ENCODE measurements around the gene ERCC6L2.

Gene ERCC6L2, protein sequence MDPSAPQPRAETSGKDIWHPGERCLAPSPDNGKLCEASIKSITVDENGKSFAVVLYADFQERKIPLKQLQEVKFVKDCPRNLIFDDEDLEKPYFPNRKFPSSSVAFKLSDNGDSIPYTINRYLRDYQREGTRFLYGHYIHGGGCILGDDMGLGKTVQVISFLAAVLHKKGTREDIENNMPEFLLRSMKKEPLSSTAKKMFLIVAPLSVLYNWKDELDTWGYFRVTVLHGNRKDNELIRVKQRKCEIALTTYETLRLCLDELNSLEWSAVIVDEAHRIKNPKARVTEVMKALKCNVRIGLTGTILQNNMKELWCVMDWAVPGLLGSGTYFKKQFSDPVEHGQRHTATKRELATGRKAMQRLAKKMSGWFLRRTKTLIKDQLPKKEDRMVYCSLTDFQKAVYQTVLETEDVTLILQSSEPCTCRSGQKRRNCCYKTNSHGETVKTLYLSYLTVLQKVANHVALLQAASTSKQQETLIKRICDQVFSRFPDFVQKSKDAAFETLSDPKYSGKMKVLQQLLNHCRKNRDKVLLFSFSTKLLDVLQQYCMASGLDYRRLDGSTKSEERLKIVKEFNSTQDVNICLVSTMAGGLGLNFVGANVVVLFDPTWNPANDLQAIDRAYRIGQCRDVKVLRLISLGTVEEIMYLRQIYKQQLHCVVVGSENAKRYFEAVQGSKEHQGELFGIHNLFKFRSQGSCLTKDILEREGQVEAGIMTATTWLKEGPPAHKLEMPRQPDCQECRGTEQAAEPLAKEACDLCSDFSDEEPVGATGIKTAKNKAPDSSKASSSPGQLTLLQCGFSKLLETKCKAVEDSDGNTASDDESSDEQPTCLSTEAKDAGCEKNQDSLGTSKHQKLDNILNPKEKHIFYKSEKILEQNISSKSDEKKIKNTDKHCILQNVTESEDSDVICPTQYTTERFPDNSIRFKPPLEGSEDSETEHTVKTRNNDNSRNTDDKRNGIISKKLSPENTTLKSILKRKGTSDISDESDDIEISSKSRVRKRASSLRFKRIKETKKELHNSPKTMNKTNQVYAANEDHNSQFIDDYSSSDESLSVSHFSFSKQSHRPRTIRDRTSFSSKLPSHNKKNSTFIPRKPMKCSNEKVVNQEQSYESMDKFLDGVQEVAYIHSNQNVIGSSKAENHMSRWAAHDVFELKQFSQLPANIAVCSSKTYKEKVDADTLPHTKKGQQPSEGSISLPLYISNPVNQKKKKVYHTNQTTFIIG (N-terminal part only)

GRCh38 chr9:95875305-95876137 is at the start of gene ERCC6L2:
TSS of gene ERCC6L2 (plus strand) at chr9:95875691. CDS start at chr9:95876039, 348 bp downstream.
- DNase-seq (ENCODE audit: low read depth, low spot score) = peak; percentile 99

- DNase-seq (ENCODE audit: low read depth, low spot score) = no peak
Observed at GRCh38 chr9:95826183-95826838, 49.2 kb upstream of the ERCC6L2 start.

GRCh38 chr9:95830768-95831167 is 44.7 kb upstream of the ERCC6L2 start:
- DNase-seq (ENCODE audit: low read depth, low spot score) = no peak

GRCh38 chr9:95831810-95832209 is 43.7 kb upstream of the ERCC6L2 start:
- no peak for DNase-seq (ENCODE audit: low read depth, low spot score)

DNA sequence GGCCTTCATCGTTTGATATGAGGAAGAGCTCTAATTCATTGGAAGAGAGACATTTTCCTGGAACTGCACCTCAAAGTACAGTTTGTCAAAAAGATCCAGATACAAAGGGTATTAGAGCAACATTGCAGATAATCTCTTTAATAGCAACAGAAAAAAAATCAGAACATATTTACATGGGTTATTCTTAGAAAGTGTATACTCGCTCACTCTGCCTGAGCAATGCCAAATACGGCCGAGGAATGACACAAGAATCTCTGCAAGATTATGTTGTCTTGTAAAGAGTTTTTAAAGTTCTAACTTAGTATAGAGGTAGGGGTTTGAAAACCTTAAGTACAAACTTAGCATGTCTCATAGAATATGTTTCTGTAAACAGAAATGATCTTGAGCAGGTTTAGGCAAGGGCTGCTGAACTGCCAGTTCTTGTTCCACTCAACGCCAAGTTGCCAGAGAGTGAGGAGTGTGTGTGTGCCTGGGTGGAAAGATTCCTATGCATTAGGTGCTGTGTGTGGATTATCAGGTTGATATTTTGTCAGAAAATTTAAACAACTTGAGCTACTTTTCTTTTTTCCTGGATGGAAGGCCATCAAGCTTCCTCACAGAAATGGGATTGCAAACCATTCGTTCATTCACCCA is 41.8 kb upstream of the ERCC6L2 start:
- DNase-seq (ENCODE audit: low read depth, low spot score) = no peak

DNA sequence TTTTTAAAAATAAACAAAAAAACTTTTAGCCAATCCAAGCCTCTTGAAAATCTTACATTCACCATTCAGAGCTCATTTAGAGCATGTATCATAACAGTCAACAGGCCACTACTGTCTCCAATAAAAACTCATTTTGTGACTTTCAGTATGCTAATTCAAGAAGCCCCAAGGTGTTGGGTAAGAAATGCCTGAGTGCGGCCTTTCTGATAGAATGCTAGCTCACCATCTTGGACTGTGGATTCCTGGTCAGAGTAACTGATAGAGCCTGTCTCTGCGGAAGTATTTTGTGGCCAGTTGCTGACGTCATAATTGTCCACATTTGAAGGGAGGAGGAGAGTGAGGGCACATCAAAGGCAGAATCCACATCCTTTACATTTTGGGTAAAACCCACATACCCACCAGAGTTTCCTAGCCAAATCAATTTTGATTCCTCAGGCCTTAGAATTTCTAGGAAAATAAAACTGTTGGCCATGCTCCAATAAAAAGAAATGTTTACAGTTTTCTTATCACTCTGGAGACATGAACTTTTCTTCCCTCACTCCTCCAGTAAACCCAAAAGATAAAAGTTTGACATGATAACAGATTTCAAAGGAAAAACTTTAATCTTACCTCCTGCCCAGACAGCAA is 41.1 kb upstream of the ERCC6L2 start:
- no peak for DNase-seq (ENCODE audit: low read depth, low spot score)

DNA sequence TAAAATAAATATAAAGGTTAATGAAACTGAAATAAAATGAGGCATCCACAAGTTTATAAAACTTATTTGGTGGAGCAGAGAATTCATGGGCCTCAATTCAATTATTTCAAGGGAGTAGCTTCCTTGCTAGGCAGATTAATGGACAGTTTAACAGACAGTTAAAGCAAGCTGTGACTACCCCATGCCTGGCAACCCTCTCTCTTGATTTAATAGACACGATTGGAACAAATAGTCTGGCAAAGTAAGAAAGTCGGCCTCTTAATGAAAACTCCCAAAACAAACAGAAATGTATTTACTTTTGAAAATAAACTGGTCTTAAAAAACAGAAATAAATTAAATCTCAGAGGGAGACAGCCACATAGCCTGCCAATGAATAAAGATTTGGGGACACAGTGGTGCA is 40.1 kb upstream of the ERCC6L2 start:
- no peak for DNase-seq (ENCODE audit: low read depth, low spot score)

GRCh38 chr9:95836072-95836471 is 39.4 kb upstream of the ERCC6L2 start:
- no peak for DNase-seq (ENCODE audit: low read depth, low spot score)

GRCh38 chr9:95839012-95839411 is 36.5 kb upstream of the ERCC6L2 start:
- no peak for DNase-seq (ENCODE audit: low read depth, low spot score)

DNA sequence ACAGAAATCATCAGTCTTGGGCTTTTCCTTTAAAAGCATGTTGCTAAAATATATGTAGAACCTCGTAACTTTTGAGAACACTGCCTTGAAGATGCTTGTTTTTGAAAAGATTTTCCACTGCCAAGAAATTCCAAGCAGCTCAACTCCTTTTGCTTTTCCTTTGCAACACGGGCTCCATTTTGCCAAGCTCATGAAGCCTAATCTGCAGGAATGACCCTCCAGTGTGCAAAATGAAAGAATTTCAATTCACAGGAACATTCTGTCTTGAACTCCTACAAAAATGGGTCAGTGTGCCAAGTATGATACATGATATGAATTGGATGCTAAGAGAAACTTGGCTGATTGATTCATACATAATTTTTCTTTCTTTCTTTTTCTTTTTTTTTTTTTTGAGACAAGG is 35.4 kb upstream of the ERCC6L2 start:
- no peak for DNase-seq (ENCODE audit: low read depth, low spot score)

GRCh38 chr9:95841377-95841776 is 34.1 kb upstream of the ERCC6L2 start:
- no peak for DNase-seq (ENCODE audit: low read depth, low spot score)

- no peak for DNase-seq (ENCODE audit: low read depth, low spot score)
Observed at GRCh38 chr9:95845751-95846150, 29.7 kb upstream of the ERCC6L2 start.

- no peak for DNase-seq (ENCODE audit: low read depth, low spot score)
Observed at GRCh38 chr9:95848764-95849163, 26.7 kb upstream of the ERCC6L2 start.

GRCh38 chr9:95852059-95853032 is 23.1 kb upstream of the ERCC6L2 start:
- no peak for DNase-seq (ENCODE audit: low read depth, low spot score)

- no peak for DNase-seq (ENCODE audit: low read depth, low spot score)
Observed at GRCh38 chr9:95854386-95855020, 21.0 kb upstream of the ERCC6L2 start.

DNA sequence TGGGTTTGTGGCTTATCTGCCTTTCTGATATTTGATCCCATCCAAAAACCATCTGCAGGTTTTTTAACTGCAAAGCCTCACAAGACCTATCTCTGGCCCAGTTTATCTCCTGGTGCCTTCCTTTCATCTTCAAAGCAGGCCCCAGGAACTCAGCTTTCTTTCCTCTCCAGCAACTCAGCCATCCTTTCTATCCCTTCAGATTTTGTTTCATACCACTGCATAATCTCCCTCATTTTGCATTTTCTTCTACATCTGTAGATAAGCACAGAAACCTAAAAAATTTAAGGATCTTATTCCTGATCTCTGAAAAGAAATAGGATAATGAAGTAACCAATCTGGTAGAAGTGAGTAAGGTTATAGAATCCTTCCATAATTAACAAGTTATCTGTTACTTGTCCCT is 19.5 kb upstream of the ERCC6L2 start:
- DNase-seq (ENCODE audit: low read depth, low spot score) = no peak

DNA sequence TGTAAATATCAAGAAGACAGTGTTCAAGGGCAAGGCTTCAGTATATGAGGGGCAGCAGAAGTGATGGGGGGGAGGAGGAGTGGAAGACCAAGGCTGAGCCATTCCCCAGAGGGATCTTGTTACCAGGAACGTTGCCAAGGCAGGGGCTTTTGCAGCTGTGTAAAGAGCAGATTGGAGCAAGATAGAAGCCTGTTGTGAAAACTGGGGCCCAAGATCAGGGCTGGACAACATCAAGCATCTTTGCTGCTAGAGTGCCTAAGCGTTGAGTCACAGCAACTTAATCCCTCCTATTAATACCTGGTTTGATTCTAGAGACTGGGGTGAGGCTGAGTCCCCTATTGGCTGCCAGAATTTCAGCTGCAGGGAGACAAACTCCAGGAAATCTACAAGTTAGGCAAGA is 18.4 kb upstream of the ERCC6L2 start:
- DNase-seq (ENCODE audit: low read depth, low spot score) = peak; percentile 80

DNA sequence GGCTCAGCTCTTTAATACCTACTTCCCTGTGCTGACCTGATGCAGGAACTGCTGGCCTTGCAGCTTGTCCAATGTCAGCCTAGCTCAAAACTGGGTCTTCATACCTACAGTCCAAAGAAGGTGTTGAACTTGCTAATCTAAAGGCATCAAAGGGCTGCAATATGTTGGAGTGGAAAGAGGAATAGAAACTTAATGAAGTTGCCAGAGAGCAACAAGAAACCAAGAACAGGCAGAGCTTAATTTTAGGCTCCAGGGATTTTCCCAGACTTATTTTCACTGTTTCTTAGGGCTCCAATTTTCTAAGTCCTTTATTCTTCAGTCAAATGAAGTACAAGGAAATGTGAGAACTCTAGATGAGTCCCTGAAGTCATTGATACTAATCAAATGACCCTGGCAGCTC is 17.6 kb upstream of the ERCC6L2 start:
- DNase-seq (ENCODE audit: low read depth, low spot score) = no peak
